HepG2 (cell line): Measurements from ENCODE around the gene ANAPC16. TPM values are rescaled to one million over a fixed set of nuclear protein-coding genes. Genes with fewer than 3 reads are reported as not detected.
A peak's percentile ranks its signal among the peaks of the same experiment; 100 is the strongest.

Source experiments
- ATAC-seq: fragments of 200-7000 bp; cut with Tn5 transposase; 3 replicates; pipeline ENCODE4 v1.9.1; 2020; ENCODE audit warnings: mild to moderate bottlenecking, moderate library complexity
- BruUV-seq: library from RNA; stranded (reverse); fragments of 400-500 nt; replicated peaks from 2 replicates; lab custom pipeline; 2021; lab: Mats Ljungman, UMichigan
- CTCF ChIA-PET: fragments of 300-600 bp; formaldehyde crosslinking; extraction: SDS; loops from one replicate; lab custom pipeline; 2021; ENCODE audit warnings: low total read pairs, inconsistent platforms, low intra/inter-chr PET ratio; lab: Yijun Ruan, JAX
- POLR2A ChIA-PET: fragments of 350-600 bp; sonication (Branson Sonifier 250); formaldehyde crosslinking; loops from one replicate; lab custom pipeline; 2020; ENCODE audit warnings: antibody characterized with exemption, inconsistent platforms; lab: Yijun Ruan, JAX
- DNase-seq: peaks from one replicate; pipeline ENCODE4 v3.0.0-alpha.2; 2015; ENCODE audit warnings: low spot score
- FAIRE-seq: peaks from 3 replicates; lab custom pipeline; 2011; peaks lifted over from hg19 to GRCh38; lab: Jason Lieb, UNC
- H2AFZ ChIP-seq: one replicate; pipeline ENCODE4 v1.6.1; 2011; ENCODE audit warnings: low read length, inconsistent platforms
- H3K27ac ChIP-seq: fragments of 300-600 bp; 3 replicates; pipeline ENCODE4 v1.8.0; 2011; ENCODE audit warnings: mixed run types, mild to moderate bottlenecking, mixed read lengths, low read length, inconsistent platforms; ENCODE audit not compliant: insufficient read depth; ENCODE audit errors: extremely low read length
- H3K27me3 ChIP-seq, 2 experiments: fragments of 200-600 bp in 1 of 2; 2 replicates in 1 of 2; 3 replicates in 1 of 2; pipeline versions ENCODE4 v1.6.0 to v1.8.0; 2011; ENCODE audit warnings: low read length in 2 of 2, mild to moderate bottlenecking in 2 of 2, moderate library complexity in 2 of 2, inconsistent platforms in 1 of 2; ENCODE audit not compliant: insufficient read depth in 2 of 2, control insufficient read depth in 1 of 2
- H3K36me3 ChIP-seq, 2 experiments: fragments of 200-600 bp in 1 of 2; replicated peaks in 1 of 2; 2 replicates in 1 of 2; 3 replicates in 1 of 2; pipeline versions ENCODE4 v1.5.1 to v1.8.0; 2011; ENCODE audit warnings: low read length in 2 of 2, inconsistent platforms in 1 of 2; ENCODE audit not compliant: insufficient read depth in 2 of 2, control insufficient read depth in 1 of 2
- H3K4me1 ChIP-seq: 2 replicates; pipeline ENCODE4 v1.5.1; 2012; ENCODE audit warnings: low read length, inconsistent platforms; ENCODE audit not compliant: insufficient read depth
- H3K4me2 ChIP-seq: 2 replicates; pipeline ENCODE4 v1.6.0; 2011; ENCODE audit warnings: low read depth, low read length, inconsistent platforms
- H3K4me3 ChIP-seq, 3 experiments: fragments of 200-600 bp in 1 of 3; sonication (generic), shearing (Covaris generic) in 1 of 3; replicated peaks in 1 of 3; 2 replicates each; pipeline ENCODE4 v1.5.1; 2011 to 2016; ENCODE audit warnings: low read length in 3 of 3, inconsistent platforms in 2 of 3, low read depth in 2 of 3, mild to moderate bottlenecking in 2 of 3, control low read depth in 1 of 3, mixed read lengths in 1 of 3; ENCODE audit not compliant: insufficient read depth in 1 of 3
- H3K79me2 ChIP-seq: one replicate; pipeline ENCODE4 v1.6.1; 2011; ENCODE audit warnings: low read length, inconsistent platforms; ENCODE audit not compliant: insufficient read depth
- H3K9ac ChIP-seq: 2 replicates; pipeline ENCODE4 v1.6.0; 2011; ENCODE audit warnings: mild to moderate bottlenecking, low read depth, low read length, inconsistent platforms; ENCODE audit not compliant: insufficient read depth
- H3K9me3 ChIP-seq: 2 replicates; pipeline ENCODE4 v1.5.1; 2012; ENCODE audit warnings: mild to moderate bottlenecking, low read length
- H4K20me1 ChIP-seq: 2 replicates; pipeline ENCODE4 v1.6.0; 2011; ENCODE audit warnings: inconsistent platforms, mild to moderate bottlenecking, low read length, moderate library complexity; ENCODE audit not compliant: insufficient read depth
- ELF1 ChIP-seq: sonication (generic); formaldehyde crosslinking; IDR thresholded peaks from 2 replicates; pipeline ENCODE4 v1.4.0; 2020; ENCODE audit warnings: missing genetic modification reagents
- NR3C1 ChIP-seq: sonication (generic); formaldehyde crosslinking; IDR thresholded peaks from 2 replicates; pipeline ENCODE4 v1.4.0; 2020; ENCODE audit warnings: missing genetic modification reagents
- REL ChIP-seq: sonication (generic); formaldehyde crosslinking; conservative IDR thresholded peaks from 2 replicates; pipeline ENCODE4 v1.8.0; 2022; ENCODE audit warnings: mild to moderate bottlenecking, missing genetic modification reagents, moderate library complexity
- SMAD1 ChIP-seq: sonication (generic); formaldehyde crosslinking; IDR thresholded peaks from 2 replicates; pipeline ENCODE4 v1.4.0; 2020; ENCODE audit warnings: missing genetic modification reagents, low read depth, mild to moderate bottlenecking, borderline replicate concordance
- ZC3H13 ChIP-seq: sonication (generic); formaldehyde crosslinking; IDR thresholded peaks from 2 replicates; pipeline ENCODE4 v1.8.1; 2023; ENCODE audit warnings: mild to moderate bottlenecking, missing genetic modification reagents, moderate library complexity
- ZNF547 ChIP-seq: sonication (generic); formaldehyde crosslinking; IDR thresholded peaks from 2 replicates; pipeline ENCODE4 v1.5.1; 2020; ENCODE audit warnings: mild to moderate bottlenecking, missing genetic modification reagents
- ZNF646 ChIP-seq: sonication (generic); formaldehyde crosslinking; IDR thresholded peaks from 2 replicates; pipeline ENCODE4 v1.9.0; 2021; ENCODE audit warnings: mild to moderate bottlenecking, missing genetic modification reagents
- ZNF670 ChIP-seq: sonication (generic); formaldehyde crosslinking; IDR thresholded peaks from 2 replicates; pipeline ENCODE4 v1.8.0; 2022; ENCODE audit warnings: mild to moderate bottlenecking, missing genetic modification reagents, borderline replicate concordance
- ZNF891 ChIP-seq: sonication (generic); formaldehyde crosslinking; IDR thresholded peaks from 2 replicates; pipeline ENCODE4 v1.5.0; 2020; ENCODE audit warnings: mild to moderate bottlenecking, missing genetic modification reagents
- ZSCAN20 ChIP-seq: sonication (generic); formaldehyde crosslinking; IDR thresholded peaks from 2 replicates; pipeline ENCODE4 v1.4.0; 2020; ENCODE audit warnings: missing genetic modification reagents, mild to moderate bottlenecking, borderline replicate concordance
- WGBS: methylation state at CpG from one replicate; pipeline ENCODE4 v1.1.6; 2017; ENCODE audit warnings: low lambda C conversion rate; 5-methylcytosine and 5-hydroxymethylcytosine counted together
- in situ Hi-C: cut with HindIII; loops from 2 replicates; pipeline ENCODE4 v1.10.0; 2017; ENCODE audit warnings: low pct_unique_long_range_greater_than_20kb; ENCODE audit not compliant: extremely low pct_ligation_motif_present
- intact Hi-C: fragments of 100-400 bp; cut with micrococcal nuclease; formaldehyde crosslinking; loops from one replicate; pipeline ENCODE4 v1.10.0; 2022; ENCODE audit not compliant: unreplicated experiment
- polyA plus RNA-seq, 8 experiments: library from polyadenylated mRNA; depleted of rRNA in 3 of 8; stranded (reverse) in 7 of 8; unstranded in 1 of 8; fragments of >200 nt; fragmentation: Illumina TruSeq in 4 of 8; extraction: Trizol in 4 of 8; gene quantifications; 2 replicates each; pipeline versions ENCODE4 v1.2.1 to v1.2.3, GENCODE V29; 2011 to 2016; ENCODE audit warnings: low read depth in 4 of 8, missing spikeins in 1 of 8, mixed read lengths in 1 of 8; ENCODE audit not compliant: insufficient read depth in 1 of 8
- total RNA-seq, 5 experiments: library from RNA; depleted of rRNA; stranded (reverse); fragments of >200 nt; fragmentation: Illumina TruSeq; extraction: Trizol; gene quantifications; 2 replicates each; pipeline ENCODE4 v1.2.3, GENCODE V29; 2016; ENCODE audit warnings: low read depth in 1 of 5
- TF ChIP-seq, protein P1 (sequence below): sonication (generic); formaldehyde crosslinking; conservative IDR thresholded peaks from 2 replicates; pipeline ENCODE4 v1.8.0; 2022; ENCODE audit warnings: missing genetic modification reagents

Gene ANAPC16
- total and polyA plus RNA-seq, 2 of the 13 experiments (the other 11 are each of a cell fraction or from before 2014, with no cell fraction given): 74.8 to 89.4 TPM

DNA sequence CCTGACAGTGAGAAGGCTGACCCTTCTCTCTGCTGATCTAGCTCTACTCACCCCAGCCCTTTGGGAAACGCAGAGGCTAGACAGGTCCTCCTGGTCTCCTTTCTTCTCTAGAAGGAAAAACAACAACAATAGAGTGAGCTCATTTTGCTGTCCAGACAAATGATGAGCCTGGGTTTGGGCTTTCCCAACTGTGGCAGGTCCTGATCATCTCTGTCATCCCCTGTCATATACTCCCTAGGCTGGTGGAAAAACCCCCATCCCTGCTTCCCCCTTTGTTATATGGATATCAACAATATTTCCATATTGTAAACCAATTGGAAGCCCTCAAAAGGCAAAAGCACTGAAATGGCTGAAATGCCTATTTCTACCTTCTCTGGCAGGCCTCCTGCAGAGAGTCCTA is 48.7 kb downstream of the ANAPC16 start:
- TF ChIP-seq REL (CRISPR knock-in tag) (no peak), SMAD1 (no peak), ZNF547 (CRISPR knock-in tag) (0 out of 2 replicates have a peak, but pooled peaks have one; percentile 26)
- TF ChIP-seq, all 625 proteins: peak for 1

GRCh38 chr10:72265508-72265907 is 49.7 kb downstream of the ANAPC16 start:
- CTCF ChIA-PET: no interaction called here
- intact Hi-C loops (no loop called here), in situ Hi-C loops (no loop called here)
- BruUV-seq: no TSS peak
- DNase-seq (no peak), ATAC-seq (no peak), FAIRE-seq (no peak)
- H2AFZ ChIP-seq: no peak overlapping the region
- no peak overlapping the region for H3K27ac ChIP-seq
- peaks cover 53% of the 10 kb centered on the region for H3K4me1 ChIP-seq
- H3K27me3 ChIP-seq: no peaks in the 10 kb centered on the region
- H3K4me2 ChIP-seq: no peak overlapping the region
- WGBS: 81% methylated on average over 6 of the region's 6 CpGs
- H4K20me1 ChIP-seq: no peaks in the 10 kb centered on the region
- H3K4me3 ChIP-seq: no peak overlapping the region
- H3K9me3 ChIP-seq: no peaks in the 10 kb centered on the region
- no peaks in the 10 kb centered on the region for H3K36me3 ChIP-seq
- POLR2A ChIA-PET: interaction anchor here (0.9 to 2.6 kb wide), 2 partner anchors 10 to 56 kb away, joined by 3 to 10 read pairs; no protein-coding TSS in a partner anchor
- no peaks in the 10 kb centered on the region for H3K79me2 ChIP-seq
- no peak overlapping the region for H3K9ac ChIP-seq
- TF ChIP-seq ZNF891 (no peak), ZNF670 (CRISPR knock-in tag) (no peak), ZNF646 (CRISPR knock-in tag) (no peak), ELF1 (CRISPR knock-in tag) (no peak), ZC3H13 (CRISPR knock-in tag) (no peak), NR3C1 (CRISPR knock-in tag) (no peak), ZSCAN20 (no peak)
- TF ChIP-seq, protein P1, sequence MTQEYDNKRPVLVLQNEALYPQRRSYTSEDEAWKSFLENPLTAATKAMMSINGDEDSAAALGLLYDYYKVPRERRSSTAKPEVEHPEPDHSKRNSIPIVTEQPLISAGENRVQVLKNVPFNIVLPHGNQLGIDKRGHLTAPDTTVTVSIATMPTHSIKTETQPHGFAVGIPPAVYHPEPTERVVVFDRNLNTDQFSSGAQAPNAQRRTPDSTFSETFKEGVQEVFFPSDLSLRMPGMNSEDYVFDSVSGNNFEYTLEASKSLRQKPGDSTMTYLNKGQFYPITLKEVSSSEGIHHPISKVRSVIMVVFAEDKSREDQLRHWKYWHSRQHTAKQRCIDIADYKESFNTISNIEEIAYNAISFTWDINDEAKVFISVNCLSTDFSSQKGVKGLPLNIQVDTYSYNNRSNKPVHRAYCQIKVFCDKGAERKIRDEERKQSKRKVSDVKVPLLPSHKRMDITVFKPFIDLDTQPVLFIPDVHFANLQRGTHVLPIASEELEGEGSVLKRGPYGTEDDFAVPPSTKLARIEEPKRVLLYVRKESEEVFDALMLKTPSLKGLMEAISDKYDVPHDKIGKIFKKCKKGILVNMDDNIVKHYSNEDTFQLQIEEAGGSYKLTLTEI (CRISPR knock-in tag): no peak

More for the DNA sequence above, 48.7 kb downstream of the ANAPC16 start:
- ATAC-seq (no peak), DNase-seq (no peak), FAIRE-seq (no peak)
- H2AFZ ChIP-seq: no peak overlapping the region
- 92% methylated on average over 1 of the region's 1 CpG for WGBS
- ChIA-PET POLR2A (interaction anchor here (0.9 to 2.6 kb wide), 5 partner anchors 9 to 57 kb away, joined by 3 to 32 read pairs (median 10); partner anchors contain the start of genes ASCC1 and DDIT4), CTCF (no interaction called here)
- BruUV-seq: no TSS peak
- no peaks in the 10 kb centered on the region for H3K27me3 ChIP-seq
- in situ Hi-C loops (no loop called here), intact Hi-C loops (no loop called here)
- H3K79me2 ChIP-seq: no peaks in the 10 kb centered on the region
- no peaks in the 10 kb centered on the region for H3K9me3 ChIP-seq
- no peaks in the 10 kb centered on the region for H4K20me1 ChIP-seq
- no peak overlapping the region for H3K4me3 ChIP-seq
- H3K36me3 ChIP-seq: no peaks in the 10 kb centered on the region
- H3K9ac ChIP-seq: no peak overlapping the region
- H3K27ac ChIP-seq: no peak overlapping the region
- no peak overlapping the region for H3K4me2 ChIP-seq
- peaks cover 61% of the 10 kb centered on the region for H3K4me1 ChIP-seq
